ENCODE measurements around the gene SLC16A3. TPM values are rescaled to one million over a fixed set of nuclear protein-coding genes. Genes with fewer than 3 reads are reported as not detected.

SLC16A3 gene
- total and polyA plus RNA-seq, 2 of the 8 experiments (the other 6 are each of a cell fraction or from before 2014, with no cell fraction given): 3.8 to 8.7 TPM

GRCh38 chr17:82216301-82217119 is 12.3 kb upstream of the SLC16A3 start:
- Histone ChIP-seq H2AK5ac (ENCODE audit: low read depth, low read length) (no peak overlapping the region), H3K4me1 (replicated peaks in 1 of 4; ENCODE audit: control insufficient read depth in 3 of 4, insufficient read depth in 4 of 4, low read length in 3 of 4) (peaks cover 0 to 4% (median under 1%) of the 10 kb centered on the region in 4 experiments; a peak in 2 of 7 replicates), H3K18ac (ENCODE audit: extremely low read depth, low read length) (no peak overlapping the region), H3K27ac (ENCODE audit: low read depth, low read length) (no peak overlapping the region), H3K4me3 (ENCODE audit: extremely low read depth in 1 of 4, insufficient read depth in 2 of 4, low read depth in 3 of 4, low read length in 4 of 4) (no peak overlapping the region), H3K23ac (ENCODE audit: insufficient read length) (no peak overlapping the region), H3K14ac (ENCODE audit: insufficient read length) (no peak overlapping the region), H2BK20ac (ENCODE audit: low read length) (no peak overlapping the region), H2BK120ac (replicated peaks; ENCODE audit: low read depth, low read length) (no peak overlapping the region), H3K56ac (replicated peaks; ENCODE audit: insufficient read length, low read depth, low read length) (no peak overlapping the region), H3K79me1 (ENCODE audit: low read depth, low read length) (no peaks in the 10 kb centered on the region), H2BK12ac (ENCODE audit: low read depth, low read length) (no peak overlapping the region), H3K4ac (replicated peaks; ENCODE audit: insufficient read length, low read depth, low read length) (no peak overlapping the region), H3K79me2 (ENCODE audit: control insufficient read depth in 1 of 2, insufficient read depth in 2 of 2, low read length in 2 of 2) (no peaks in the 10 kb centered on the region), H2AFZ (ENCODE audit: low read length) (no peak overlapping the region), H2BK5ac (ENCODE audit: low read depth, low read length) (no peak overlapping the region), H3K9ac (replicated peaks in 1 of 4; ENCODE audit: extremely low read depth in 1 of 4, low read depth in 3 of 4, low read length in 3 of 4) (no peak overlapping the region), H4K5ac (ENCODE audit: insufficient read length, low read depth, low read length) (no peak overlapping the region), H3K9me3 (ENCODE audit: insufficient read depth in 2 of 2, low read depth in 1 of 2, low read length in 1 of 2) (no peaks in the 10 kb centered on the region; a peak in 1 of 4 replicates), H3K27me3 (replicated peaks in 1 of 4; ENCODE audit: control insufficient read depth in 3 of 4, extremely low read depth in 1 of 4, insufficient read depth in 3 of 4, low read length in 3 of 4) (peaks cover 2 to 21% (median 12%) of the 10 kb centered on the region in 4 experiments), H3K36me3 (ENCODE audit: control insufficient read depth in 2 of 4, insufficient read depth in 4 of 4, low read length in 3 of 4) (no peaks in the 10 kb centered on the region), H4K8ac (ENCODE audit: extremely low read depth, insufficient read depth, low read length) (no peak overlapping the region; the same call in 1 of the 2 replicates), H2BK15ac (ENCODE audit: low read length) (no peak overlapping the region), H3K23me2 (ENCODE audit: low read depth, low read length) (peaks cover 4% of the 10 kb centered on the region; the same call in 1 of the 2 replicates), H3K4me2 (ENCODE audit: insufficient read depth in 1 of 2, low read depth in 2 of 2, low read length in 2 of 2) (no peak overlapping the region), H4K20me1 (replicated peaks in 1 of 2; ENCODE audit: control insufficient read depth in 1 of 2, insufficient read depth in 2 of 2, low read length in 2 of 2) (peaks cover 0 to 2% of the 10 kb centered on the region in 2 experiments), H4K91ac (replicated peaks; ENCODE audit: insufficient read length, low read length) (no peak overlapping the region)
- ChIA-PET POLR2A (ENCODE audit: partially characterized antibody) (interaction anchor here (3.6 kb wide), 1 partner anchor 12 kb away, joined by 11 read pairs; the partner anchor contains the start of gene SLC16A3), CTCF (ENCODE audit: partially characterized antibody) (no interaction called here)
- TF ChIP-seq SP1 (IDR thresholded peaks at IDR 0.05; ENCODE audit: low read depth, low read length) (no peak), TEAD4 (IDR thresholded peaks at IDR 0.05; ENCODE audit: low read depth, low read length) (no peak), CBX8 (IDR thresholded peaks at IDR 0.05; ENCODE audit: borderline replicate concordance, low read depth, low read length) (no peak)
- FAIRE-seq (no peak), DNase-seq (ENCODE audit: low read depth in 1 of 2, low spot score in 2 of 2) (no peak)
- WGBS, 2 experiments (ENCODE audit: extremely low coverage in 1 of 2, insufficient coverage in 1 of 2, insufficient read length in 1 of 2, insufficient replicate concordance in 2 of 2, low coverage in 1 of 2, low lambda C conversion rate in 2 of 2, missing lambda C conversion rate in 1 of 2): 83% methylated on average over 17 of the region's 17 CpGs; no CpG with 5 or more reads in 1 of the 2 experiments

Data from H1 (cell line).